K562 (cell line): Measurements from ENCODE around the gene PRR23E.

Experiments
- CTCF ChIP-seq, 3 experiments: IDR thresholded peaks in 2 of 3; conservative IDR thresholded peaks in 1 of 3; 2 replicates each; pipeline ENCODE4 v1.5.1; 2011 to 2012; ENCODE audit warnings: low read length in 3 of 3, mild to moderate bottlenecking in 3 of 3, control low read depth in 2 of 3, improper control_type of control experiment in 1 of 3, inconsistent platforms in 1 of 3, low read depth in 1 of 3, mixed read lengths in 1 of 3, moderate library complexity in 1 of 3; ENCODE audit not compliant: insufficient read depth in 2 of 3
- FOXA1 ChIP-seq: fragments of 450-650 bp; IDR thresholded peaks from 2 replicates; pipeline ENCODE4 v1.6.1; 2016; ENCODE audit warnings: mild to moderate bottlenecking, borderline replicate concordance
- TCFL5 ChIP-seq: fragments of 250-450 bp; sonication (Bioruptor Pico); conservative IDR thresholded peaks from 2 replicates; pipeline ENCODE4 v1.6.1; 2021; ENCODE audit warnings: mild to moderate bottlenecking, moderate library complexity, matching md5 sums
- TF ChIP-seq, protein P1 (sequence below), 2 experiments: fragments of 450-650 bp in 1 of 2; sonication (generic) in 1 of 2; formaldehyde crosslinking in 1 of 2; IDR thresholded peaks; 2 replicates each; pipeline versions ENCODE4 v1.7.1 to v1.9.0; 2016 to 2022; ENCODE audit warnings: inconsistent platforms in 1 of 2, mild to moderate bottlenecking in 1 of 2, missing genetic modification reagents in 1 of 2

GRCh38 chr3:127180859-127181258 is 12.1 kb upstream of the PRR23E start:
- no peak for TF ChIP-seq CTCF (IDR thresholded peaks at IDR 0.05 in 2 of 3, conservative IDR thresholded peaks at IDR 0.05 in 1 of 3; ENCODE audit: insufficient read depth in 2 of 3, low read depth in 1 of 3, low read length in 3 of 3)
- no peak for TF ChIP-seq FOXA1
- TF ChIP-seq, protein P1, sequence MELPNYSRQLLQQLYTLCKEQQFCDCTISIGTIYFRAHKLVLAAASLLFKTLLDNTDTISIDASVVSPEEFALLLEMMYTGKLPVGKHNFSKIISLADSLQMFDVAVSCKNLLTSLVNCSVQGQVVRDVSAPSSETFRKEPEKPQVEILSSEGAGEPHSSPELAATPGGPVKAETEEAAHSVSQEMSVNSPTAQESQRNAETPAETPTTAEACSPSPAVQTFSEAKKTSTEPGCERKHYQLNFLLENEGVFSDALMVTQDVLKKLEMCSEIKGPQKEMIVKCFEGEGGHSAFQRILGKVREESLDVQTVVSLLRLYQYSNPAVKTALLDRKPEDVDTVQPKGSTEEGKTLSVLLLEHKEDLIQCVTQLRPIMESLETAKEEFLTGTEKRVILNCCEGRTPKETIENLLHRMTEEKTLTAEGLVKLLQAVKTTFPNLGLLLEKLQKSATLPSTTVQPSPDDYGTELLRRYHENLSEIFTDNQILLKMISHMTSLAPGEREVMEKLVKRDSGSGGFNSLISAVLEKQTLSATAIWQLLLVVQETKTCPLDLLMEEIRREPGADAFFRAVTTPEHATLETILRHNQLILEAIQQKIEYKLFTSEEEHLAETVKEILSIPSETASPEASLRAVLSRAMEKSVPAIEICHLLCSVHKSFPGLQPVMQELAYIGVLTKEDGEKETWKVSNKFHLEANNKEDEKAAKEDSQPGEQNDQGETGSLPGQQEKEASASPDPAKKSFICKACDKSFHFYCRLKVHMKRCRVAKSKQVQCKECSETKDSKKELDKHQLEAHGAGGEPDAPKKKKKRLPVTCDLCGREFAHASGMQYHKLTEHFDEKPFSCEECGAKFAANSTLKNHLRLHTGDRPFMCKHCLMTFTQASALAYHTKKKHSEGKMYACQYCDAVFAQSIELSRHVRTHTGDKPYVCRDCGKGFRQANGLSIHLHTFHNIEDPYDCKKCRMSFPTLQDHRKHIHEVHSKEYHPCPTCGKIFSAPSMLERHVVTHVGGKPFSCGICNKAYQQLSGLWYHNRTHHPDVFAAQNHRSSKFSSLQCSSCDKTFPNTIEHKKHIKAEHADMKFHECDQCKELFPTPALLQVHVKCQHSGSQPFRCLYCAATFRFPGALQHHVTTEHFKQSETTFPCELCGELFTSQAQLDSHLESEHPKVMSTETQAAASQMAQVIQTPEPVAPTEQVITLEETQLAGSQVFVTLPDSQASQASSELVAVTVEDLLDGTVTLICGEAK (IDR thresholded peaks at IDR 0.05) = no peak
- TF ChIP-seq, protein P1 (CRISPR knock-in tag; IDR thresholded peaks at IDR 0.05) = no peak
- TF ChIP-seq TCFL5 (CRISPR knock-in tag) = no peak
